GM10248 (cell line): ENCODE measurements around the gene SNX25.

Experiments
- CTCF ChIA-PET: fragments of 300-600 bp; sonication (Branson Sonifier 250); formaldehyde crosslinking; extraction: SDS; loops from one replicate; lab custom pipeline; 2021; ENCODE audit warnings: antibody characterized with exemption; lab: Yijun Ruan, JAX
- POLR2A ChIA-PET: fragments of 350-650 bp; sonication (Branson Sonifier 250); formaldehyde crosslinking; extraction: SDS; loops from one replicate; lab custom pipeline; 2020; ENCODE audit warnings: antibody characterized with exemption; lab: Yijun Ruan, JAX
- DNase-seq: peaks from one replicate; pipeline ENCODE4 v3.0.0; 2012; ENCODE audit errors: extremely low spot score
- CTCF ChIP-seq: IDR thresholded peaks from 2 replicates; pipeline ENCODE4 v1.5.1; 2012; ENCODE audit warnings: mild to moderate bottlenecking, low read depth; ENCODE audit errors: extremely low read depth, missing control alignments, control extremely low read depth

Gene SNX25

GRCh38 chr4:185209031-185209851 lies at the start of gene SNX25:
Gene SNX25, plus strand, starts transcription at chr4:185209598. Its CDS starts 229 bp downstream, at chr4:185209827.
- ChIA-PET POLR2A (interaction anchor here (0.9 to 1.5 kb wide), 2 partner anchors 66 to 187 kb away, joined by 3 to 7 read pairs; partner anchors contain the start of genes ANKRD37 and SLC25A4), CTCF (interaction anchor here (0.6 to 2.7 kb wide), 9 partner anchors 12 to 376 kb away, joined by 3 to 12 read pairs (median 3); no protein-coding TSS in a partner anchor)
- TF ChIP-seq CTCF = peak; percentile 49
- peak; percentile 90 for DNase-seq

DNA sequence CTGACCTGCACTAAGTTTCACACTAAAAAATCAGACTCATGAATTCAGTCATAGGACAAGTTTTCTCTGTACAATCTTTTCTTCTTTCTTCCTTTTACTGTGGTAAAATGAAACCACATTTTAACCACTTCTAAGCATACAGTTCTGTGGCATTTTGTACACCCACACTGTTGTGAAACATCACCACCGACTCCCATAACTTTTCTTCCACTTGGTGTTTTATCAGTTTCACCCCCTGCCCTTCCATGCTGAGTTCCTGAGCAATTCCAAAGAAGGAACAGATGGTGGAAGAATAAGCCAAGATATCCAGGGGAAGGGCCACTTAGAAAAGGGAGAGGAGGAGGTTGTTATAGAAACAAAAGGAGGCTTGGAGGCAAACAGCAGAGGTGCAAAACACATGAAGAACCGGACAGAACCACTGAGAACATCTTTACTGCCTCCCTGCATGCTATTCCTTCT lies 43.8 kb upstream of the SNX25 start:
- DNase-seq = peak; percentile 56
- POLR2A ChIA-PET = interaction anchor here (0.6 to 1.5 kb wide), 2 partner anchors 23 to 516 kb away, joined by 3 to 5 read pairs; partner anchors contain the start of genes PRIMPOL and SLC25A4
- CTCF ChIA-PET = interaction anchor here (1.2 to 13.1 kb wide), 3 partner anchors 14 to 32 kb away, joined by 3 to 131 read pairs (median 9); no protein-coding TSS in a partner anchor
- TF ChIP-seq CTCF = no peak

GRCh38 chr4:185167234-185167633 lies 42.2 kb upstream of the SNX25 start:
- ChIA-PET POLR2A (interaction anchor here (1.5 kb wide), 1 partner anchor 24 kb away, joined by 3 read pairs; the partner anchor contains the start of gene SLC25A4), CTCF (interaction anchor here (1.1 to 13.1 kb wide), 4 partner anchors 10 to 33 kb away, joined by 4 to 131 read pairs (median 7); partner anchors contain the start of gene SLC25A4)
- no peak for TF ChIP-seq CTCF
- DNase-seq = no peak

DNA sequence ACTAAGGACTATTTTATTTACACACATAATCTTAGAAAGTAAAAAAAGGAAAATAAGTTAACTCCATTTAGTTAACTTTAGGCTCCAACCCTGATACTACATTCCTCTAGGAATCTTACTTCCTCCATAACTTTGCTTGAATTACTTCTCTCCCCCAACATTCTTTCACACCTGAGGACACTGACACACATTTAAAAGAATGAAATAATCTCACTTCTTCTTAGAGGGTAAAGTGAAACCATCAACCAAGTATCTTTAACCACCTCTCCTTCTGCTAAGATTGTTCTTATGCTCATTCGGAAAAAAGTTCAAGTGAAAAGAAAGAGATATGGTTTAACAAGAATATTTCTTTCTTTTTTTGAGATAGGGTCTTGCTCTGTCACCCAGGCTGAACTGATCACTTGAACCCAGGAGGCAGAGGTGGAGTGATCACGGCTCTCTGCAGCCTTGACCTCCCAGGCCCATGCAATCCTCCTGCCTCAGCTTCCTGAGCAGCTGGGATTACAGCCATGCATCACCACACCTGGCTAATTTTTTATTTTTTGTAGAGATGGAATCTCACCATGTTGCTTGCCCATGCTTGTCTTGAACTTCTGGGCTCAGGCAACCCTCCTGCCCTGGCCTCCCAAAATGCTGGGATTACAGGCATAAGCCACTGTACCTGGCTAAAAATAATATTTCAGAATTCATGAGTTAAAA lies 37.9 kb upstream of the SNX25 start:
- POLR2A ChIA-PET = interaction anchor here (0.8 kb wide), 1 partner anchor 29 kb away, joined by 3 read pairs; the partner anchor contains the start of gene SLC25A4
- peak; percentile 38 for DNase-seq
- no peak for TF ChIP-seq CTCF
- CTCF ChIA-PET = interaction anchor here (13.1 kb wide), 1 partner anchor 13 kb away, joined by 131 read pairs; no protein-coding TSS in a partner anchor

DNA sequence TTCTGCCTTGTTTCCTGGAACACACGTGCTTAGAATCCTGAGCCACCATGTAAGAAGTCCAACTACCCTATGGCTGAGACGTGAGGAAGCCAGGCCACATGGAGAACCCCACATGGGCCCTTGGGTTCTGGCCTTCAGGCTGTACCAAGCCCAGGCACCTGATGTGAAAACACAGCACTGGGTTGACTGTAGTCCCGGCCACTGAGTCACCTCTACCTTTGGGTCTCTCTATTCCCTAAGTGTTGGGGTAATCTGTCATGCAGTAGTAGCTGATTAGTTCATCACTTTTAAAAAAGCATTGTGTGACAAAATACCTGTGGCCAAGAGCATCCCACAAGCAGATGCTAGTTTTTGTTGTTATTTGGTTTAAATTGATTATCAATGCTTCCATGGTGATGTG lies 29.9 kb upstream of the SNX25 start:
- POLR2A ChIA-PET = no interaction called here
- DNase-seq = no peak
- no peak for TF ChIP-seq CTCF
- CTCF ChIA-PET = no interaction called here

DNA sequence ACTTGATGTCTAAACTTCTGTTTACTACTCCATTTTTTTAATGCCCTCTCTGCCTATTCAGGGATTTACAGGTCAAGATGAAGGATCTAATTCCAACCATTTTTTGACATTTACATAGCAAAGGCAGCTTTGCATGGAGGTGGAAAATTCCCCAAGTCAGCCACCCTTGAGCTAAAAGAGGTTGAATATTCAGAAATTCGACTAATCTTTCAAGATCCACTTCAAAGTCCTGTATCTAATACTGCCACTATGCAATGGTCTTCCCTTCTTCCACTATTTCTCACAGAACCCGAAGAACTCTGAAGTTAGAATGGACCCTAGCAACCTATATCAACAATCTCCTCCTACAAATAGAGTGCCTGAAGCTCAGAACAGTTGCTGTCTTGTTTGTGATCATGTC lies 27.2 kb upstream of the SNX25 start:
- CTCF ChIA-PET = interaction anchor here (0.6 to 8.4 kb wide), 12 partner anchors 11 to 414 kb away, joined by 3 to 131 read pairs (median 6); no protein-coding TSS in a partner anchor
- DNase-seq = no peak
- POLR2A ChIA-PET = interaction anchor here (1.1 kb wide), 1 partner anchor 39 kb away, joined by 7 read pairs; the partner anchor contains the start of gene SLC25A4
- TF ChIP-seq CTCF = no peak
